GM19455 (cell line): ENCODE measurements around the gene KIF2A.

ENCODE experiments used
- ATAC-seq: cut with Tn5 transposase; IDR thresholded peaks from one replicate; pipeline ENCODE4 v1.9.1; 2021; ENCODE audit not compliant: unreplicated experiment

KIF2A gene

DNA sequence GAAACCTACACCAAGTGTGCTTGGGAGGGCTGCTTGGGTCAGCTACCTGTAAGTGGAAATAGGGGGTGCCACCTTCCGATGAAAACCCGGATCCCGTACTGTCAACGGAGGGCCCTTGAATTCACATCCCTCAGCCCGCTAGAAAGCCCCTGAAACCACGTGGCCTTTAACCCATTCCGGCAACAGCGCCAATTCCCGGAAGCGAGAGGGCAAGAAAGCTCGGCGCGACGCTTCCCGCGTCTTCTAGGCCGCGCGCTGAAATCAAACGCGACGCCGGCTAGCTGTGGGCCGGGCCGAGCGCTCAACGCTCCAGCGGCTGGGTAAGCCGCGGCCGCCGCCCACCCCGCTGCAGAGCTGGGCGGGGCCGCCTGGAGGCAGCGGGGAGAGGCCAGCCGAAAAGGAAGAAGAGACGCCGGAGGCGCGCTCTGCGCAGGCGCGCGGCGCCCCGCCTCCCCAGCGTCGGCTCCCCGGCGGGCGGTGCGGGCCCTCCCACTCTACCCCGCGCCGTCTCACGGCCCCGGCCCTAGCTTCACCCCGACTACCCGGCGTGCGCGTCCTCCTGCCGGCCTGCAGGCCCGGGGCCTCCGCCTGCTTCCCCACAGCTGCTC is at the start of gene KIF2A:
KIF2A (plus strand) TSS at position 492 of the 608 bp plus-strand sequence. CDS start 267 bp downstream, outside the sequence.
- ATAC-seq: peak; percentile 91

GRCh38 chr5:62257020-62257367 is 49.0 kb upstream of the KIF2A start:
- ATAC-seq: no peak

- no peak for ATAC-seq
These were observed 47.4 kb upstream of the KIF2A start for GRCh38 chr5:62258654-62259053.

GRCh38 chr5:62259699-62260250 is 46.2 kb upstream of the KIF2A start:
- ATAC-seq: no peak

GRCh38 chr5:62260513-62260912 is 45.5 kb upstream of the KIF2A start:
- ATAC-seq: no peak

GRCh38 chr5:62263401-62263800 is 42.6 kb upstream of the KIF2A start:
- ATAC-seq: no peak

- ATAC-seq: no peak
These were observed 40.3 kb upstream of the KIF2A start for GRCh38 chr5:62265648-62266112.

DNA sequence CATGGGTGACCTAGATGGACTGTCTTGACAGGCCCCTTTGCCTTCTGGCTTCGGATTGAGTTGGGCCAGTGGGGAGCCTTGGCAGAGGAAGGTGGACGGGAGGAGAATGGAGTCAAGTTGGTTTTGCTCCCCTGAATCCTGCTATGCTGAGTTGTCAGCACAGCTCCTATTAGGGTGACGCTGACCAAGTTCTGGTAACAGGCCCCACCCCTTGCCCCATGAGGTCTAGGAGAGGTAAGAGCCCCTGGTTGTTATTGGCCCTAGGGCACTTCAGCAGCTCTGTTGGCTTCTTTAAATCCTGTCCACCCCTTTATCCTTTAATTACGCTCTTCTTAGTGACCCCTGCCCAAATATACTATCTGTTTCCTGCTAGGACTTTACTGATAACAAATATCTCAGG is 39.4 kb upstream of the KIF2A start:
- no peak for ATAC-seq

- ATAC-seq: no peak
These were observed 37.8 kb upstream of the KIF2A start for GRCh38 chr5:62268234-62268633.

DNA sequence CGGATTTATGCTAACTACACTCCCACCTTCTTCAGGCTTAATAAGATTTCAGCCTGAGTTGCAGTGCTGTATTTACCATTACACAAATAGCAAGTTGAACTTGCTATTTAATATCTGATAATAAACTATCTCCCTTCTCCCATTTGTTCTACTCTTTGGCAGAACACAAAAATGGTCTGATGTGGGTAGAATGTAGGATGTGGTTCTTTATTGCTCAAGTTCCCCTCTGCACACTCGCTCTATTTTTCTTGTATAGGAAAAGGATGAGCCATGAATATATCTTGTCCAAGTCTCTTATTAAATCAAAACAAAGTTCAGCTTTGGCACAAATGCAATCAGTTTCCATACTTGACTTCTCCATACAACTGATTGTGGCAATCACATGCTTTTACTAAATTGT is 37.2 kb upstream of the KIF2A start:
- no peak for ATAC-seq

GRCh38 chr5:62271370-62271769 is 34.6 kb upstream of the KIF2A start:
- no peak for ATAC-seq

DNA sequence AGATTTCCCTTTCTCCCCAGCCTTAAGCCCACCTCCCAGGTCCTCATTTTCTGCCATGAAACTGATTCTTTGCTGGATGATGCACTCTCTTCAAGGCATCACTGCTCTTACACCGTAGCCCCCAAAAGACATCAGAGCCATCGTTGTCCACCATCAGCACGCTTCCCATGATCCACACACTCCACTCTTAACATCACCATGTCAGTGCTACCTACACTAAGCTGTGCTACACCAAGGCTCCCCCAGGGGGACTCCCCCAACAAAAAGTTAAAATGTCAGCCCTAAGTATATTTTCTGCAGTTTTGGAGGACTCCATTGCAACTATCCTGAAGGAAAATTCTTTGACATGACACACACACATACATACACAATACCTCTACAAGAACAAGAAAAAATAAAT is 34.1 kb upstream of the KIF2A start:
- no peak for ATAC-seq

- no peak for ATAC-seq
These were observed 32.3 kb upstream of the KIF2A start for GRCh38 chr5:62273687-62274086.

DNA sequence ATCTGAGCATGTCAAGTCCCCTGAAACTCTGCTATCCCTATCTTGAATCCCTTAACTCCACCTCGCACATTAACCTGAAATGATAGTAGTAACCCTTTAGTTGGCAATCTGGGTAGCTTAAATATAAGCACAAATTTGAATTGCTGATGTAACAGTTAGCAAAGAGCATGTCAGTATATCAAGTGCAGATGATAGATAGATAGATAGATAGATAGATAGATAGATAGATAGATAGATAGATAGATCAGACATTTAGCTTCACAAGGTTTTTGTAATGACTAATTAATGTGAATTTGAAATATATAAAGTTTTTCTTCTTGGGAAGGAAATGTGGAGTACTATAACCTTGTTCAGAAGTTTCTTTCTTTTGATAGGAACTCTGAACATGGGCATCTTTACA is 30.4 kb upstream of the KIF2A start:
- no peak for ATAC-seq

GRCh38 chr5:62281411-62281810 is 24.6 kb upstream of the KIF2A start:
- ATAC-seq: no peak

DNA sequence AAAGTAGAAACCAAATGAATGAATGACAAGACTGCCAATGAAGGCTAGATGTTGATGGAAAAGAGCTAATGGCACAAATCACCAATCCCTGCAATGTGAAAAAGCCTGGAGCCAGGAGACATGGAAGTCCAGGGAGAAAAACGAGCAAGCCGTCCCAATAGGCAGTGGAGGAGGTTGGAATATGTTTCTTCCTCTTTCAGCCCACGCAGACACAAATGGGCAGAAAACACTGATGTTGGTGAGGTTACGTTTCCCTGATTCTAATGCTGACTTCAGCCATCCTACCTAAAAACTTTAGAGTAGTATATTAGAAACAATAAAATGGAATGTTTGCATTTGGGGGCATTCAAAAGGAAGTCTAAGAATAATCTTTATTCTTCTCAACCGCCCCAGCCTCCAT is 23.9 kb upstream of the KIF2A start:
- no peak for ATAC-seq

DNA sequence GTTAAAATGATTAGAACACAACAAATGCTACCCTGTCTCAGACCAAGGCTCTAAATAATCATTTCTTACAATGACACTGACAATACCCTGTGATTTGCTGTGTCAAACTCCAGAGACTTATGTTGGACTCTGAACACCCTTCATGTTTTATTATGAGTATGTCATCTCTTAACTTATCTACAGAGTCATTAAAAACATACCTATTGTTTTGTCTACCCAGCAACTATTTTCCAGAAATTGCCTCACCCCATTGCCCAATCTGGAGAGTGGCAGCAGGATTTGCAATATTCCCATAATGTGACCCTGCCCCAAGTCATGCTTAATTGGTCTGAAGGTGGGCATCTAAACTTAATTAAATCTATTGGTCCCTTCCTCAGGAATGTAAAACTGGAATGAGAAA is 23.0 kb upstream of the KIF2A start:
- no peak for ATAC-seq

DNA sequence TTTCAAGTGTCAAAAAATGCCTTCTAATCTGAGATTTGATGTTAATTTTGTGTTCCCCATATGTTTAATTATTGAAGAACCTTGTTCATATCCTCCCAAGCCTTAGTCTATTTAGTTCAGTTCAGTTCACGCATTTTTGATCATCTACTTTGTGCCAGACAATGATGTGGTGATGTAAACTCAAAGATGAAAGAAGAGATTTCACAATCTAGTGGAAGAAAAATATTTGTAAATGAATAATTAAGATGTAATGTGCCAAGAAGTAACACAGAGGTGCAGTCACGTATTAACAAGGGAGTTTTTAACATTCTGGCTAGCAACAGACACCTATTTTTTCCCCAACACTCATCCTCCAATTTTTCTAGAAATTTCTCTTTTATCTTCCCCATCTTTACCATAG is 22.1 kb upstream of the KIF2A start:
- ATAC-seq: no peak

DNA sequence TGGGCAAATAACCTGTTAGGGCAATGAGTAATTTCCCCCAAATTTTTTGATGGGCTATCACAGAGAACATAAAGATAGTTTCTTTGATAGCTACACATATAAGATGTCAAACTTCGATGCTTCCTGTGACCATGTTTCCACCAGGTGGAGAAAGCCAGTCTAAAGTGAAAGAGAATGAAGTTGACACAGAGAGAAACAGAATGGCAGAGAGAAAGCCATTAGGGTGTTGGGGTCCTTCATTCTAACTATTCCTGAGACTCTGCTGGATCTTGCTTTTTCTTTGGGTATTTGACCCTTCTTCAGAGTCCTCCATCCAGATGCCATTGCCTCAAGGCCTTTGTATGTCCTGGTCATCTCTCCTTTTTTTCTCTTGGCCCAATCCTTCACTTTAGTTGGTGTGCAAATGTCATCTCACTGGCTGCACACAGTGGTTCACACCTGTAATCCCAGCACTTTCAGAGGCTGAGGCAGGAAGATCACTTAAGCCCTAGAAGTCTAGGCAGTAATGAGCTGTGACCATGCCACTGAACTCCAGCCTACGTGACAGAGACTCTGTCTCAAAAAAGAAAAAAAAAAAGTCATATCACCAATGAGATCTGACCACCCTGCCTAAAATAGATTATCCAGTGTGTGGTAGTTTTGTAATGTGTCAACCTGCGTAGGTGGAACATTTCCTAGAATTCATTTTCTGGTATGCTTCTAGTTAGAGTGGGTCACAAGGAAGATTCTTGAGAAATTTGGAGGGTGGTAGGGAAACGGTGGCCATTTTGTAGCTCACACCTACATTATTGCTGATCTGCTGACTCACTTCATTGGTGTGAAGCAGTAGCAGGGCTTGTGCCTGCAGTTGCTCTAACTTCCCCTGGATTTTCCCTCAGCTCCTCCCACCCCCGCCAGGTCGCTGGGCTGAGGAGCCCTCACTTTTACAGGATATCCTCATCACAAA is 20.8 kb upstream of the KIF2A start:
- ATAC-seq: peak; percentile 65

- no peak for ATAC-seq
These were observed 19.2 kb upstream of the KIF2A start for GRCh38 chr5:62286834-62287233.

DNA sequence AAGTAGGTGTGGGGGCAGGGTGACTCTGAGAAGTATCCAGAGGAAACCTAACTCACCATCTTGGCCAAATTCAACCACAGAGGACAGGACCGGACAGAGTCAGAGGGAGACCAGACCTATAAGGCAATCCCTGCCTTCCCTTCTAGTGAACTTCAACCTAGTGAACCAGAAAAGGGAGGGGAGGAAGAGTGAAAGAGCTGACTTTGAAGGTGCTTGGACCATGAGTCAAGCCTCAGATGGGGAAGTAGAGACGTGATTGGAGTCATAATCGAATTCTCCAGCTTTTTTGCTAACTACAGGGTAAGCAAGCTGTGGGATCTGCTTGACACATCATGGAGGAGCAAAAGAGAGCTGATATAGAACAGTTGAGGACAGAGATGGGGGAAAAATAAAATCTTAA is 18.8 kb upstream of the KIF2A start:
- ATAC-seq: no peak

GRCh38 chr5:62288118-62288517 is 17.9 kb upstream of the KIF2A start:
- ATAC-seq: no peak
